Progenitor cell of endocrine pancreas (in vitro differentiated cells): ENCODE measurements around the gene SNX14. TPM values are rescaled to one million over a fixed set of nuclear protein-coding genes. Genes with fewer than 3 reads are reported as not detected.

Experiments used
- DNase-seq: peaks from one replicate; pipeline ENCODE4 v3.0.0; 2021; ENCODE audit warnings: low spot score; ENCODE audit not compliant: unreplicated experiment
- H3K27ac Mint-ChIP-seq: 2 replicates; pipeline ENCODE4 v1.8.0; 2021; ENCODE audit warnings: mild to moderate bottlenecking, moderate library complexity, mixed read lengths
- H3K27me3 Mint-ChIP-seq: 2 replicates; pipeline ENCODE4 v1.8.0; 2021; ENCODE audit warnings: mixed read lengths
- H3K36me3 Mint-ChIP-seq: 2 replicates; pipeline ENCODE4 v1.8.0; 2022; ENCODE audit warnings: mixed read lengths; ENCODE audit not compliant: insufficient read depth
- H3K4me1 Mint-ChIP-seq: 2 replicates; pipeline ENCODE4 v1.8.0; 2021; ENCODE audit warnings: low read depth, mixed read lengths
- H3K4me3 Mint-ChIP-seq: 2 replicates; pipeline ENCODE4 v1.8.0; 2021; ENCODE audit warnings: low read depth, mild to moderate bottlenecking, moderate library complexity, mixed read lengths
- H3K9me3 Mint-ChIP-seq: 2 replicates; pipeline ENCODE4 v1.8.0; 2021; ENCODE audit warnings: low read depth, mixed read lengths
- CTCF ChIP-seq: fragments of 200-600 bp; sonication (generic); IDR thresholded peaks from one replicate; pipeline ENCODE4 v1.5.0; 2021; ENCODE audit warnings: antibody characterized with exemption, mild to moderate bottlenecking; ENCODE audit not compliant: unreplicated experiment
- total RNA-seq: library from RNA; stranded (reverse); gene quantifications from 2 replicates; pipeline ENCODE4 v1.2.1, GENCODE V29; 2021

Gene SNX14
- total RNA-seq, 1 donor from 2014 or later = 88.3 TPM

GRCh38 chr6:85456782-85457181 lies 136.9 kb downstream of the SNX14 start:
- Mint-ChIP-seq H3K9me3 (no peaks in the 10 kb centered on the region), H3K27ac (no peak overlapping the region), H3K4me3 (no peak overlapping the region), H3K4me1 (peaks cover 24% of the 10 kb centered on the region), H3K27me3 (no peaks in the 10 kb centered on the region), H3K36me3 (no peaks in the 10 kb centered on the region)
- no peak for DNase-seq
- TF ChIP-seq CTCF = no peak

Other genes starting within 250 kb of the SNX14 start
- 31.9 and 38.2 TPM in 2 replicates for gene NT5E, start 143.8 kb downstream of the SNX14 start, total RNA-seq
- 127 and 136 TPM in 2 replicates for gene SYNCRIP, start 49.0 kb upstream of the SNX14 start, total RNA-seq